ENCODE measurements around the gene TRMO.

DNA sequence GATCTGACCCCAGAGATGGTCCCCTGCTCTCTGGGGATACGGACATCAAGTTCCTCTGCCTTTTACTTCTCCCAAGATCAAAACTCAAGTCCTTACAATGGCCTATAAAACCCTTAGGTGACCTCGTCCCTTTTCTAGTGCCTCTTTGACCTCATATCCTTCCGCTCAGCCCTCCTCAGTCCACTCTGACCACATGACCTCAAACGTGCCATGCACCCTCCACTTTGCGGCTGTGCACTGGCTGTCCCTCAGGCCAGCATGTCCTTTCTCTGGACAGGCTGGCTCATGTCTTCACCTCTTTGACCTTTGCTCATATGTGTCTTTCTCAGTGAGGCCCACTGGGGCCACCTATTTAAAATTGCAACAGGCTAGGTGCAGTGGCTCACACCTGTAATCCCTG is 14.7 kb downstream of the TRMO start:
- TF ChIP-seq, protein P1, sequence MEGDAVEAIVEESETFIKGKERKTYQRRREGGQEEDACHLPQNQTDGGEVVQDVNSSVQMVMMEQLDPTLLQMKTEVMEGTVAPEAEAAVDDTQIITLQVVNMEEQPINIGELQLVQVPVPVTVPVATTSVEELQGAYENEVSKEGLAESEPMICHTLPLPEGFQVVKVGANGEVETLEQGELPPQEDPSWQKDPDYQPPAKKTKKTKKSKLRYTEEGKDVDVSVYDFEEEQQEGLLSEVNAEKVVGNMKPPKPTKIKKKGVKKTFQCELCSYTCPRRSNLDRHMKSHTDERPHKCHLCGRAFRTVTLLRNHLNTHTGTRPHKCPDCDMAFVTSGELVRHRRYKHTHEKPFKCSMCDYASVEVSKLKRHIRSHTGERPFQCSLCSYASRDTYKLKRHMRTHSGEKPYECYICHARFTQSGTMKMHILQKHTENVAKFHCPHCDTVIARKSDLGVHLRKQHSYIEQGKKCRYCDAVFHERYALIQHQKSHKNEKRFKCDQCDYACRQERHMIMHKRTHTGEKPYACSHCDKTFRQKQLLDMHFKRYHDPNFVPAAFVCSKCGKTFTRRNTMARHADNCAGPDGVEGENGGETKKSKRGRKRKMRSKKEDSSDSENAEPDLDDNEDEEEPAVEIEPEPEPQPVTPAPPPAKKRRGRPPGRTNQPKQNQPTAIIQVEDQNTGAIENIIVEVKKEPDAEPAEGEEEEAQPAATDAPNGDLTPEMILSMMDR (IDR thresholded peaks at IDR 0.05): no peak
- no peak for TF ChIP-seq POLR2A (IDR thresholded peaks at IDR 0.05)
